ENCODE measurements around the gene BCL3. TPM values are rescaled to one million over a fixed set of nuclear protein-coding genes. Genes with fewer than 3 reads are reported as not detected.
"Not testable (repeated sequence)": the region's sequence is repeated elsewhere in the genome, so short reads cannot be mapped to it uniquely, and the experiment has no call there.

Gene BCL3
- total and polyA plus RNA-seq, 2 experiments from 2014 or later: 1.4 to 4.1 TPM

- peaks cover 15% of the 10 kb centered on the region for H3K4me1 ChIP-seq (ENCODE audit: insufficient read depth)
- not testable (repeated sequence) for H3K36me3 ChIP-seq (ENCODE audit: insufficient read depth); H3K4me3 ChIP-seq; H3K36me3 Mint-ChIP-seq (ENCODE audit: low read depth); ATAC-seq; DNase-seq (ENCODE audit: low spot score); H3F3A ChIP-seq (replicated peaks; ENCODE audit: low read depth); H3K4me1 Mint-ChIP-seq; H3K9me3 Mint-ChIP-seq; H3K79me2 ChIP-seq (replicated peaks; ENCODE audit: insufficient read depth); H3K4me2 ChIP-seq; H3K27ac Mint-ChIP-seq; H3K27me3 ChIP-seq (ENCODE audit: insufficient read depth); H3K9me2 ChIP-seq (ENCODE audit: insufficient read depth); H3K4me3 Mint-ChIP-seq; H4K20me1 ChIP-seq (replicated peaks; ENCODE audit: insufficient read depth); H3K27ac ChIP-seq (ENCODE audit: low read depth)
- H2AFZ ChIP-seq: peak overlapping the region; percentile 83
- peaks cover 25% of the 10 kb centered on the region for H3K27me3 Mint-ChIP-seq (ENCODE audit: insufficient read depth, low read depth, poor library complexity)
These were observed 27.1 kb upstream of the BCL3 start for GRCh38 chr19:44721369-44721768.

GRCh38 chr19:44722131-44723121 lies 26.1 kb upstream of the BCL3 start:
- H3K36me3 ChIP-seq (ENCODE audit: insufficient read depth): no peaks in the 10 kb centered on the region
- peak overlapping the region; percentile 32; the same call in 1 of the 2 replicates for H2AFZ ChIP-seq
- Mint-ChIP-seq H3K36me3 (ENCODE audit: low read depth) (no peaks in the 10 kb centered on the region), H3K4me1 (peaks cover 8% of the 10 kb centered on the region), H3K4me3 (no peak overlapping the region), H3K27ac (no peak overlapping the region), H3K27me3 (ENCODE audit: insufficient read depth, low read depth, poor library complexity) (peaks cover 25% of the 10 kb centered on the region), H3K9me3 (no peaks in the 10 kb centered on the region)
- DNase-seq (ENCODE audit: low spot score) (no peak), ATAC-seq (no peak)
- TF ChIP-seq, protein P1, sequence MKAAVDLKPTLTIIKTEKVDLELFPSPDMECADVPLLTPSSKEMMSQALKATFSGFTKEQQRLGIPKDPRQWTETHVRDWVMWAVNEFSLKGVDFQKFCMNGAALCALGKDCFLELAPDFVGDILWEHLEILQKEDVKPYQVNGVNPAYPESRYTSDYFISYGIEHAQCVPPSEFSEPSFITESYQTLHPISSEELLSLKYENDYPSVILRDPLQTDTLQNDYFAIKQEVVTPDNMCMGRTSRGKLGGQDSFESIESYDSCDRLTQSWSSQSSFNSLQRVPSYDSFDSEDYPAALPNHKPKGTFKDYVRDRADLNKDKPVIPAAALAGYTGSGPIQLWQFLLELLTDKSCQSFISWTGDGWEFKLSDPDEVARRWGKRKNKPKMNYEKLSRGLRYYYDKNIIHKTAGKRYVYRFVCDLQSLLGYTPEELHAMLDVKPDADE (IDR thresholded peaks at IDR 0.05): no peak
- TF ChIP-seq, protein P2, sequence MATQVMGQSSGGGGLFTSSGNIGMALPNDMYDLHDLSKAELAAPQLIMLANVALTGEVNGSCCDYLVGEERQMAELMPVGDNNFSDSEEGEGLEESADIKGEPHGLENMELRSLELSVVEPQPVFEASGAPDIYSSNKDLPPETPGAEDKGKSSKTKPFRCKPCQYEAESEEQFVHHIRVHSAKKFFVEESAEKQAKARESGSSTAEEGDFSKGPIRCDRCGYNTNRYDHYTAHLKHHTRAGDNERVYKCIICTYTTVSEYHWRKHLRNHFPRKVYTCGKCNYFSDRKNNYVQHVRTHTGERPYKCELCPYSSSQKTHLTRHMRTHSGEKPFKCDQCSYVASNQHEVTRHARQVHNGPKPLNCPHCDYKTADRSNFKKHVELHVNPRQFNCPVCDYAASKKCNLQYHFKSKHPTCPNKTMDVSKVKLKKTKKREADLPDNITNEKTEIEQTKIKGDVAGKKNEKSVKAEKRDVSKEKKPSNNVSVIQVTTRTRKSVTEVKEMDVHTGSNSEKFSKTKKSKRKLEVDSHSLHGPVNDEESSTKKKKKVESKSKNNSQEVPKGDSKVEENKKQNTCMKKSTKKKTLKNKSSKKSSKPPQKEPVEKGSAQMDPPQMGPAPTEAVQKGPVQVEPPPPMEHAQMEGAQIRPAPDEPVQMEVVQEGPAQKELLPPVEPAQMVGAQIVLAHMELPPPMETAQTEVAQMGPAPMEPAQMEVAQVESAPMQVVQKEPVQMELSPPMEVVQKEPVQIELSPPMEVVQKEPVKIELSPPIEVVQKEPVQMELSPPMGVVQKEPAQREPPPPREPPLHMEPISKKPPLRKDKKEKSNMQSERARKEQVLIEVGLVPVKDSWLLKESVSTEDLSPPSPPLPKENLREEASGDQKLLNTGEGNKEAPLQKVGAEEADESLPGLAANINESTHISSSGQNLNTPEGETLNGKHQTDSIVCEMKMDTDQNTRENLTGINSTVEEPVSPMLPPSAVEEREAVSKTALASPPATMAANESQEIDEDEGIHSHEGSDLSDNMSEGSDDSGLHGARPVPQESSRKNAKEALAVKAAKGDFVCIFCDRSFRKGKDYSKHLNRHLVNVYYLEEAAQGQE (IDR thresholded peaks at IDR 0.05; ENCODE audit: unreplicated experiment): no peak
- TF ChIP-seq NANOG (IDR thresholded peaks at IDR 0.05; ENCODE audit: borderline replicate concordance): no peak
- H3K4me2 ChIP-seq: no peak overlapping the region
- H3K79me2 ChIP-seq (replicated peaks; ENCODE audit: insufficient read depth): no peaks in the 10 kb centered on the region
- no peak overlapping the region for H3K27ac ChIP-seq (ENCODE audit: low read depth)
- no peak overlapping the region for H3K4me3 ChIP-seq
- H3K4me1 ChIP-seq (ENCODE audit: insufficient read depth): peaks cover 15% of the 10 kb centered on the region
- H3F3A ChIP-seq (replicated peaks; ENCODE audit: low read depth): no peaks in the 10 kb centered on the region
- H3K9me2 ChIP-seq (ENCODE audit: insufficient read depth): no peaks in the 10 kb centered on the region
- no peaks in the 10 kb centered on the region for H4K20me1 ChIP-seq (replicated peaks; ENCODE audit: insufficient read depth)
- 0 out of 2 replicates have a peak, but pooled peaks cover 6% of the 10 kb centered on the region for H3K27me3 ChIP-seq (ENCODE audit: insufficient read depth)

Measured in GM23338 (cell line).